Measurements from ENCODE around the gene CHURC1. TPM values are rescaled to one million over a fixed set of nuclear protein-coding genes. Genes with fewer than 3 reads are reported as not detected.

The CHURC1 gene
- total and polyA plus RNA-seq, 2 of the 8 experiments (the other 6 are each of a cell fraction or from before 2014, with no cell fraction given), result 50.2 to 59.3 TPM

- CTCF ChIA-PET (ENCODE audit: partially characterized antibody), result interaction anchor here (0.6 to 4.1 kb wide), 10 partner anchors 11 to 129 kb away, joined by 3 to 45 read pairs (median 6); partner anchors contain the start of gene FNTB
- 70% methylated on average over 4 of the region's 8 CpGs; no CpG with 5 or more reads in 1 of the 2 experiments for WGBS, 2 experiments (ENCODE audit: extremely low coverage in 1 of 2, insufficient coverage in 1 of 2, insufficient read length in 1 of 2, insufficient replicate concordance in 2 of 2, low coverage in 1 of 2, low lambda C conversion rate in 2 of 2, missing lambda C conversion rate in 1 of 2)
- Histone ChIP-seq H3K36me3 (ENCODE audit: control insufficient read depth in 2 of 4, insufficient read depth in 4 of 4, low read length in 3 of 4) (no peaks in the 10 kb centered on the region), H3K18ac (ENCODE audit: extremely low read depth, low read length) (peak overlapping the region; percentile 40; the same call in 1 of the 2 replicates), H3K4me2 (ENCODE audit: insufficient read depth in 1 of 2, low read depth in 2 of 2, low read length in 2 of 2) (peak overlapping the region; percentile 79 to 85), H2BK15ac (ENCODE audit: low read length) (no peak overlapping the region), H4K20me1 (replicated peaks in 1 of 2; ENCODE audit: control insufficient read depth in 1 of 2, insufficient read depth in 2 of 2, low read length in 2 of 2) (peaks cover 0 to 2% of the 10 kb centered on the region in 2 experiments), H3K23me2 (ENCODE audit: low read depth, low read length) (peaks cover under 1% of the 10 kb centered on the region; the same call in 1 of the 2 replicates), H2AFZ (ENCODE audit: low read length) (no peak overlapping the region), H3K27ac (ENCODE audit: low read depth, low read length) (no peak overlapping the region), H2AK5ac (ENCODE audit: low read depth, low read length) (no peak overlapping the region), H3K56ac (replicated peaks; ENCODE audit: insufficient read length, low read depth, low read length) (no peak overlapping the region), H2BK5ac (ENCODE audit: low read depth, low read length) (peak overlapping the region; percentile 5; the same call in 1 of the 2 replicates), H3K9ac (replicated peaks in 1 of 4; ENCODE audit: extremely low read depth in 1 of 4, low read depth in 3 of 4, low read length in 3 of 4) (no peak overlapping the region; a peak in 1 of 7 replicates), H3K4me3 (ENCODE audit: extremely low read depth in 1 of 4, insufficient read depth in 2 of 4, low read depth in 3 of 4, low read length in 4 of 4) (peak overlapping the region; percentile 60 to 94 (median 70); a peak in 7 of 8 replicates), H3K4ac (replicated peaks; ENCODE audit: insufficient read length, low read depth, low read length) (no peak overlapping the region), H4K8ac (ENCODE audit: extremely low read depth, insufficient read depth, low read length) (no peak overlapping the region), H3K14ac (ENCODE audit: insufficient read length) (no peak overlapping the region), H2BK20ac (ENCODE audit: low read length) (0 out of 2 replicates have a peak overlapping the region, but pooled peaks have one; percentile 56), H4K91ac (replicated peaks; ENCODE audit: insufficient read length, low read length) (no peak overlapping the region), H3K4me1 (replicated peaks in 1 of 4; ENCODE audit: control insufficient read depth in 3 of 4, insufficient read depth in 4 of 4, low read length in 3 of 4) (peaks cover 0 to 28% (median 18%) of the 10 kb centered on the region in 4 experiments; a peak in 6 of 7 replicates), H3K23ac (ENCODE audit: insufficient read length) (no peak overlapping the region), H3K79me2 (ENCODE audit: control insufficient read depth in 1 of 2, insufficient read depth in 2 of 2, low read length in 2 of 2) (peaks cover 0 to 12% of the 10 kb centered on the region in 2 experiments; a peak in 1 of 4 replicates), H3K79me1 (ENCODE audit: low read depth, low read length) (peaks cover 8% of the 10 kb centered on the region), H4K5ac (ENCODE audit: insufficient read length, low read depth, low read length) (no peak overlapping the region), H3K9me3 (ENCODE audit: insufficient read depth in 2 of 2, low read depth in 1 of 2, low read length in 1 of 2) (no peaks in the 10 kb centered on the region), H3K27me3 (replicated peaks in 1 of 4; ENCODE audit: control insufficient read depth in 3 of 4, extremely low read depth in 1 of 4, insufficient read depth in 3 of 4, low read length in 3 of 4) (peaks cover 0 to 21% (median 8%) of the 10 kb centered on the region in 4 experiments; a peak in 4 of 7 replicates), H2BK120ac (replicated peaks; ENCODE audit: low read depth, low read length) (no peak overlapping the region), H2BK12ac (ENCODE audit: low read depth, low read length) (no peak overlapping the region; the same call in 1 of the 2 replicates)
- DNase-seq (ENCODE audit: low read depth in 1 of 2, low spot score in 2 of 2), result no peak
- TF ChIP-seq CTBP2 (IDR thresholded peaks at IDR 0.05; ENCODE audit: borderline replicate concordance, insufficient read depth, insufficient read length, low read length) (no peak), CHD1 (IDR thresholded peaks at IDR 0.05; ENCODE audit: low read depth, low read length) (no peak), SUZ12 (IDR thresholded peaks at IDR 0.05; ENCODE audit: low read length) (no peak)
- no peak for FAIRE-seq
- POLR2A ChIA-PET (ENCODE audit: partially characterized antibody), result interaction anchor here (0.6 to 2.9 kb wide), 7 partner anchors 9 to 25 kb away, joined by 3 to 14 read pairs (median 3); partner anchors contain the start of gene FNTB
Measured at GRCh38 chr14:64970776-64971477, 56.7 kb downstream of the CHURC1 start.
